Nephron progenitor cell (in vitro differentiated cells): ENCODE data around the gene DYRK2.

ENCODE experiments used
- DNase-seq: peaks from one replicate; pipeline ENCODE4 v3.0.0; 2021
- H3K27ac Mint-ChIP-seq: 2 replicates; pipeline ENCODE4 v1.8.0; 2021; ENCODE audit warnings: mild to moderate bottlenecking, moderate library complexity, mixed read lengths
- H3K27me3 Mint-ChIP-seq: 2 replicates; pipeline ENCODE4 v1.8.0; 2021; ENCODE audit warnings: mild to moderate bottlenecking, low read depth, mixed read lengths; ENCODE audit not compliant: poor library complexity
- H3K36me3 Mint-ChIP-seq: 2 replicates; pipeline ENCODE4 v1.8.0; 2021; ENCODE audit warnings: low read depth, mixed read lengths
- H3K4me1 Mint-ChIP-seq: 2 replicates; pipeline ENCODE4 v1.8.0; 2021; ENCODE audit warnings: mixed read lengths
- H3K4me3 Mint-ChIP-seq: 2 replicates; pipeline ENCODE4 v1.8.0; 2021; ENCODE audit warnings: mild to moderate bottlenecking, moderate library complexity, mixed read lengths
- H3K9me3 Mint-ChIP-seq: 2 replicates; pipeline ENCODE4 v1.8.0; 2021; ENCODE audit warnings: mild to moderate bottlenecking, moderate library complexity, mixed read lengths
- TF ChIP-seq, protein P1 (sequence below): fragments of 200-600 bp; sonication (generic); IDR thresholded peaks from 2 replicates; pipeline ENCODE4 v1.5.0; 2021; ENCODE audit warnings: antibody characterized with exemption

Gene DYRK2

DNA sequence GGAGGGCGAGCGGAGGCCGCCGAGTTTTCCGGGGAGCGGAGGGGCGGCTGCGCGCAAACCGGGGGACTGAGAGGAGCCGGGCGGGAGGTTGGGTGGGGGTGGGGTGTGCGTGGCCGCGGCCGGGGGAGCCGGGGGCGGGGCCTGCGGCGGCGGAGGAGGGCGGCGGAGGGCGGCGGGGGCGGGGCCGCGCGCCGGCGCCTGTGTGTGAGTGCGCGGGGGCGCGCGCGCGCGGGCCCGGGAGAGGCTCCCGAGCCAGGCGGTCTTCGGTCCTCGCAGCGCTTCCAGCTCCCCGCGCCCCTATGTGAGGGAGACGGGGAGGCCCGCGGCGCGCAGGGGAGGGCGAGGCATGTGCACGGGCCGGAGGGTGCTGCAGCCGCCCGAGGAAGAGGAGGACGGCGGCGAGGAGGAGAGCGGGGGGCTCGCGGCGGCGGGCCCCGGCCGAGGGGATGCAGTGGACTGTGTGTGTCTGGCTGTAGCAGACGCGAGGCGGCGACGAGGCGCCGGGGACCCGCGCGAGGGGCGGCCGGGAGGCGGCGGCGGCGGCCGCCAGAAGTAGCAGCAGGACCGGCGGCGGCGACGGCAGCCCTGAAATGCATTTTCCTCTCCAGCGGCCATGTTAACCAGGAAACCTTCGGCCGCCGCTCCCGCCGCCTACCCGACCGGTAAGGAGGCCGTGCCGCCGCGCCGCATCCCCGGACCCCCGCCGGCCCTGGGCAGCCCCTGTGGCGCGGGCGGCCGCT is at the start of gene DYRK2:
Gene DYRK2, plus strand, starts transcription at position 225 of the 740 bp plus-strand sequence. Its CDS starts 389 bp downstream, at position 614.
- H3K27ac Mint-ChIP-seq: peak within 1 kb of the TSS; percentile 99
- H3K9me3 Mint-ChIP-seq: peaks cover 5% of the 10 kb centered on the region
- H3K36me3 Mint-ChIP-seq: peaks cover 30% of the 10 kb centered on the region
- H3K4me1 Mint-ChIP-seq: peaks cover 53% of the 10 kb centered on the region
- TF ChIP-seq, protein P1, sequence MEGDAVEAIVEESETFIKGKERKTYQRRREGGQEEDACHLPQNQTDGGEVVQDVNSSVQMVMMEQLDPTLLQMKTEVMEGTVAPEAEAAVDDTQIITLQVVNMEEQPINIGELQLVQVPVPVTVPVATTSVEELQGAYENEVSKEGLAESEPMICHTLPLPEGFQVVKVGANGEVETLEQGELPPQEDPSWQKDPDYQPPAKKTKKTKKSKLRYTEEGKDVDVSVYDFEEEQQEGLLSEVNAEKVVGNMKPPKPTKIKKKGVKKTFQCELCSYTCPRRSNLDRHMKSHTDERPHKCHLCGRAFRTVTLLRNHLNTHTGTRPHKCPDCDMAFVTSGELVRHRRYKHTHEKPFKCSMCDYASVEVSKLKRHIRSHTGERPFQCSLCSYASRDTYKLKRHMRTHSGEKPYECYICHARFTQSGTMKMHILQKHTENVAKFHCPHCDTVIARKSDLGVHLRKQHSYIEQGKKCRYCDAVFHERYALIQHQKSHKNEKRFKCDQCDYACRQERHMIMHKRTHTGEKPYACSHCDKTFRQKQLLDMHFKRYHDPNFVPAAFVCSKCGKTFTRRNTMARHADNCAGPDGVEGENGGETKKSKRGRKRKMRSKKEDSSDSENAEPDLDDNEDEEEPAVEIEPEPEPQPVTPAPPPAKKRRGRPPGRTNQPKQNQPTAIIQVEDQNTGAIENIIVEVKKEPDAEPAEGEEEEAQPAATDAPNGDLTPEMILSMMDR: no peak
- no peaks in the 10 kb centered on the region for H3K27me3 Mint-ChIP-seq
- peak; percentile 83 for DNase-seq
- peak within 1 kb of the TSS; percentile 97 for H3K4me3 Mint-ChIP-seq

DNA sequence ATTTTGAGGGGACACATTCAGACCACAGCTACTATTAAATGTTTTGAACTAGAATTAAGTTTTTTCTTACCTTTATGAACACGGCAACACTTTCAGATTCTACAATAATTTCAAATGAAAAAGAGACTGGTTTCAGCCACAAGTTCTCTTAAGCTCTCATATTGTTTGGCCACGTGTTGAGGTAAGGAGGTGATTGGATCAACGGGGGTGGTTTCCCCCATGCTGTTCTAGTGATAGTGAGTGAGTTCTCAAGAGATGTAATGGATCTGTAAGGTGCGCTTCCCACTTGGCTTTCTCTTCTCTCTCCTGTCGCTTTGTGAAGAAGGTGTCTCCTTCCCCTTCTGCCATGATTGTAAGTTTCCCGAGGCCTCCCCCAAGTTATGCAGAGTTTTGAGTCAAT is 48.9 kb upstream of the DYRK2 start:
- DNase-seq: no peak
- H3K4me3 Mint-ChIP-seq: no peak overlapping the region
- H3K4me1 Mint-ChIP-seq: peaks cover 6% of the 10 kb centered on the region
- H3K36me3 Mint-ChIP-seq: peaks cover 12% of the 10 kb centered on the region
- no peaks in the 10 kb centered on the region for H3K27me3 Mint-ChIP-seq
- TF ChIP-seq, protein P1: no peak
- H3K27ac Mint-ChIP-seq: no peak overlapping the region
- peaks cover 17% of the 10 kb centered on the region for H3K9me3 Mint-ChIP-seq

DNA sequence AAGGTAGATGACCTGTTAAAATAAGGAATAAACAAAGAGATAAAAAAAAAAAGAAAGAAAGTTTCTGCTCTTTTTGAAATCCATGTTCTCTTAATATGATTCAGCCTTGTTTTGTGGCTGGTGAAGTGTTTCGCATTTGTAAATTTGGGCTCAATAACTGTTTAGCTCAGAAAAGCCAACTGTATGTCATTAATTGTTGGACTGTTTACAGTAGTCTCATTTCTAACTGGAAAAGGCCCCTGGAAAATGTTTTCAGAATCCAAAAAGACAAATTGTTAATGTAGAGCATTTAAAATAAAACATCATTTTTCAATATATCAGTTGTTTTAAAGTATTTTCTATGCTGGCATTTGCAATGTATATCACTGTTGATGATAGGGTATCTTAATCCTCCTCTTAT is 47.4 kb upstream of the DYRK2 start:
- TF ChIP-seq, protein P1: no peak
- H3K36me3 Mint-ChIP-seq: peaks cover 12% of the 10 kb centered on the region
- no peak overlapping the region for H3K4me3 Mint-ChIP-seq
- peaks cover 17% of the 10 kb centered on the region for H3K9me3 Mint-ChIP-seq
- H3K27me3 Mint-ChIP-seq: no peaks in the 10 kb centered on the region
- no peak overlapping the region for H3K27ac Mint-ChIP-seq
- H3K4me1 Mint-ChIP-seq: peaks cover 6% of the 10 kb centered on the region
- no peak for DNase-seq

DNA sequence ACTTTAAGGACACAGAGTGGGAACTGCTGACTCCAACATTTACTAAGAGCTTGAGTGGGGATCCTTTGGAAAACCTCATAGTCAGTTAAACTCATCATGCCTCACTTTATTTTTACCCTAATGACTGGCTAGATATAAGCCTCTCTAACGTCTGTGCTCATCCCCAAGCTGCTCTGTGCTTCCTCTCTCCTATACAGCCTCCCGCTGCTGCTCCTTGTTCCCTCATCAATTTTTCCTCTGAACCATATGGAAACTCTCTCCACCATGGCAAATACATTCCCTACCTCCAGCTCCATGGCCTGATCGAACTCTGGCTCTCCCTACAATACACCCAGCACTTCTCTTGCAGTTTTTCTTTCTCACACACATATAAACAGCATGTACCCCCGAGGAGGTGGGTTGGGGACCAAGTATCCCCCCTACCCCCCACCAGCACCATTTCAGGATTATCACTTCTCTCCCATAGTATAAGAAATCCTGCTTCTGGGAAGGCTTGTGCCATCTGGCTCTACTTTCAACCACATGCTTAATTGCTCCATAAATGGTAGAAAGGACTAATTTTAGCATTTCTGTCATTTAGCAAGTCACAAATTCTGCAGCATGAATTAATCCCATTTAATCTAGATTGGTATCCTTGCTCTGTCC is 39.2 kb upstream of the DYRK2 start:
- Mint-ChIP-seq H3K36me3 (no peaks in the 10 kb centered on the region), H3K27me3 (peaks cover 4% of the 10 kb centered on the region), H3K4me1 (no peaks in the 10 kb centered on the region), H3K9me3 (peaks cover 11% of the 10 kb centered on the region), H3K27ac (no peak overlapping the region), H3K4me3 (no peak overlapping the region)
- TF ChIP-seq, protein P1: no peak
- DNase-seq: no peak

DNA sequence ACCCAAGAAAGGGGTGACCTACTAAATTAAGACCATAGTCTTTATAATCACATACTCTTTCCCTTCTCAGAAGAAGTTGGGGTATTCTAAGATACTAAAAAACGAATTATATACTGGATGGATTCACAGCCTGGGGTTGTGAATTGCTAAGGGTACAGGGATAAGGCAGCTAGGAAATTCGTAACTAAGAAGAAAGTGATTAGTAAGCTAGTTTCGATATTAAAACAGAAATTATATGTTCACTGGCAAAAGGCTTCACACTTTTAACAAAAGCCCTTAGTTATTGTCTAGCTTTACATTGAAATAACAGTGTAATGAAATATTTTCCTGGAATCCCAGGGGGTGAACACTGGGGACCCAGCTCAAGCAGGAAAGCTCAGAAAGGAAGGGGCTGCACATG is 35.5 kb upstream of the DYRK2 start:
- no peak overlapping the region for H3K4me3 Mint-ChIP-seq
- H3K9me3 Mint-ChIP-seq: peaks cover 11% of the 10 kb centered on the region
- no peak overlapping the region for H3K27ac Mint-ChIP-seq
- peaks cover 6% of the 10 kb centered on the region for H3K4me1 Mint-ChIP-seq
- H3K36me3 Mint-ChIP-seq: no peaks in the 10 kb centered on the region
- no peak for DNase-seq
- TF ChIP-seq, protein P1: no peak
- no peaks in the 10 kb centered on the region for H3K27me3 Mint-ChIP-seq
